ENCODE data around the gene HSPB1. TPM values are rescaled to one million over a fixed set of nuclear protein-coding genes. Genes with fewer than 3 reads are reported as not detected.

Gene HSPB1
- total and polyA plus RNA-seq, 4 experiments from 2014 or later = 41.9 to 111 (median 46.4) TPM

DNA sequence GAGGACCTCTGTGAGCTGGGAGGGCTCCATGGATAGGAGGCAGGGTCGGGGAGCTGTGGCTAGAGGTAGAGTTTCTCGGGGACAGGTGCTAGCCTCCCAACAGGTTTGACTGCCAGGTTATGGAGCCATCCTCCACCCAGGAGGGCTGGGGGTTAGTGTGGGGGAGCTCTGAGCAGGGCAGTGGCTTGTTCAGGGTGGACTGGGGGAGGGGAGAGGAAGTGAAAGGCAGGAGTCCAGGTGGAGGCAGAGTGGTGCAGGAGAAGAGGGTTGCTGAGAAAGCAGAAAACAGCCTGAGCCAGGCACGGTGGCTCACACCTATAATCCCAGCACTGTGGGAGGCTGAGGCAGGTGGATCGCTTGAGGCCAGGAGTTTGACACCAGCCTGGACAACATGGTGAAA, 40.5 kb upstream of the HSPB1 start:
- H3K4me3 ChIP-seq (ENCODE audit: low read length in 2 of 2) = no peak overlapping the region
- ChIA-PET POLR2A (ENCODE audit: partially characterized antibody) (no interaction called here), CTCF (ENCODE audit: partially characterized antibody) (interaction anchor here (1.1 to 2.2 kb wide), 3 partner anchors 9 to 85 kb away, joined by 3 to 7 read pairs (median 5); no protein-coding TSS in a partner anchor)
- peaks cover 0 to 8% (median 0%) of the 10 kb centered on the region in 4 donors for H3K4me1 Mint-ChIP-seq
- peaks cover 3% of the 10 kb centered on the region for H3K4me1 ChIP-seq (ENCODE audit: insufficient read depth, low read length)
- H3K27ac ChIP-seq (ENCODE audit: low read depth, low read length) = no peak overlapping the region
- H3K9me3 Mint-ChIP-seq = peaks cover 0 to 2% (median 0%) of the 10 kb centered on the region in 8 donors
- no peaks in the 10 kb centered on the region for H3K36me3 Mint-ChIP-seq
- H3K36me3 ChIP-seq (ENCODE audit: insufficient read depth, low read length) = no peaks in the 10 kb centered on the region
- intact Hi-C loops (cut with micrococcal nuclease) = loop anchor here (2.0 kb wide), 1 partner anchor 41 kb away; the partner anchor contains the start of gene HSPB1
- H3K27me3 ChIP-seq (ENCODE audit: insufficient read depth, low read length) = peaks cover 8% of the 10 kb centered on the region
- DNase-seq = no peak
- peaks cover 20 to 23% of the 10 kb centered on the region in 2 donors for H3K27me3 Mint-ChIP-seq
- H3K27ac Mint-ChIP-seq = no peak overlapping the region
- no peak overlapping the region for H3K4me3 Mint-ChIP-seq
- H3K9me3 ChIP-seq (ENCODE audit: control insufficient read depth in 1 of 2, low read length in 2 of 2) = no peaks in the 10 kb centered on the region

DNA sequence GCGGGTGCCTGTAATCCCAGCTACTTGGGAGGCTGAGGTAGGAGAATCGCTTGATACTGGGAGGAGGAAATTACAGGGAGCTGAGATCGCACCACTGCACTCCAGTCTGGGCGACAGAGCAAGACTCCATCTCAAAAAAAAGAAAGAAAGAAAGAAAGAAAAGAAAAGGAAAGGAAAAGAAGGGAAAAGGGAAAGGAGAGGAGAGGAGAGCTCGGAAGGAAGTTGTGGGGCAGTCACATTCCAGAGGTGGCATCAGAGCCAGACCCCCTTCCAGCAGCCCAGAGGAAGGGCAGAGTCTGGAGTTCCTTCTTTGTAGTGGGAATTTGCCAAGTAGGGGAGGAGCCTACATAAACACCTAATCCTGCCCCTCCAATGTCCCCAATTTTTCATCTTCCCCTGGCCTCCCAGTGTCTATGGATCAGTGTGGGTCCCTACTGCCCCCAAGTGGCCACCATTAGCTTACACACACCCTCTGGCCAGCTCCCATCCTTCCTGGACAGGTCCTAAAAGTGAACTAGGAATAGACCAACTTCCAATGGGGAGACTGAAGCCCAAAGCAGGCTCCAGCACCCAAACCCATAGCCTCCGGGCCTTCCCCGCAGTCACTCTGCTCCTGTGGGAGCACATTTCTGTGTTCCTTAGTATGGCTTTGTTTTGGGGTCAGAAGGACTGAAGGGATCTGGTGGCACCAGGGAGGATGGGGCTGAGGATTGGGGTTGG, 39.6 kb upstream of the HSPB1 start:
- DNase-seq = no peak
- CTCF ChIA-PET (ENCODE audit: partially characterized antibody) = interaction anchor here (0.5 to 2.2 kb wide), 8 partner anchors 8 to 400 kb away, joined by 3 to 9 read pairs (median 4); no protein-coding TSS in a partner anchor
- H3K4me3 ChIP-seq (ENCODE audit: low read length in 2 of 2) = no peak overlapping the region
- H3K27me3 Mint-ChIP-seq = peaks cover 17 to 19% of the 10 kb centered on the region in 2 donors
- no peaks in the 10 kb centered on the region for H3K9me3 ChIP-seq (ENCODE audit: control insufficient read depth in 1 of 2, low read length in 2 of 2)
- H3K27ac ChIP-seq (ENCODE audit: low read depth, low read length) = no peak overlapping the region
- H3K27me3 ChIP-seq (ENCODE audit: insufficient read depth, low read length) = peaks cover 9% of the 10 kb centered on the region
- intact Hi-C loops (cut with micrococcal nuclease) = no loop called here
- peak overlapping the region in 2 of 7 donors; percentile 51 to 55 for H3K27ac Mint-ChIP-seq
- peaks cover 0 to 2% (median 0%) of the 10 kb centered on the region in 8 donors for H3K9me3 Mint-ChIP-seq
- H3K36me3 Mint-ChIP-seq = no peaks in the 10 kb centered on the region
- peaks cover 0 to 8% (median under 1%) of the 10 kb centered on the region in 4 donors for H3K4me1 Mint-ChIP-seq
- peaks cover 4% of the 10 kb centered on the region for H3K4me1 ChIP-seq (ENCODE audit: insufficient read depth, low read length)
- POLR2A ChIA-PET (ENCODE audit: partially characterized antibody) = interaction anchor here (0.5 kb wide), 1 partner anchor 55 kb away, joined by 3 read pairs; no protein-coding TSS in a partner anchor
- H3K36me3 ChIP-seq (ENCODE audit: insufficient read depth, low read length) = no peaks in the 10 kb centered on the region
- H3K4me3 Mint-ChIP-seq = no peak overlapping the region

DNA sequence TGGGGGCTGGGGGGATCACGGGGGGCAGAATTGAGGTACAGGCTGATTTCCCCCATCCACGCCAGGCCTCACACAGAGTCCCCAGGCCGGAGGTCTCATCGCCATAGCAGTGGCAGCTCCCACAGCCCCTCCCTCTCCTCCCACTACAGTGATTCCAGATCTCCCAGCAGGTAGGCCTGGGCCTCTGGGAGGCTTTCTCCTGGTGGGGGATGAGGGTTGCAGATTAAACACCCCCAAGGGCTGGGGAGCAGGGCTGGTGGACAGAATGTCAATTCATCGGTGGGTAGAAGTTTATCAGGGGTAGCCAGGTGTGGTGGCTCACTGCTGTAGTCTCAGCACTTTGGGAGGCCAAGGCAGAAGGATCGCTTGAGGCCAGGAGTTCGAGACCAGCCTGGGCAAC, 37.2 kb upstream of the HSPB1 start:
- intact Hi-C loops (cut with micrococcal nuclease) = no loop called here
- Histone ChIP-seq H3K4me3 (ENCODE audit: low read length in 2 of 2) (no peak overlapping the region), H3K4me1 (ENCODE audit: insufficient read depth, low read length) (peaks cover 4% of the 10 kb centered on the region), H3K27ac (ENCODE audit: low read depth, low read length) (no peak overlapping the region), H3K36me3 (ENCODE audit: insufficient read depth, low read length) (no peaks in the 10 kb centered on the region), H3K9me3 (ENCODE audit: control insufficient read depth in 1 of 2, low read length in 2 of 2) (no peaks in the 10 kb centered on the region), H3K27me3 (ENCODE audit: insufficient read depth, low read length) (peaks cover 9% of the 10 kb centered on the region)
- H3K4me1 Mint-ChIP-seq = peaks cover 0 to 10% (median 2%) of the 10 kb centered on the region in 4 donors
- H3K9me3 Mint-ChIP-seq = peaks cover 0 to 2% (median 0%) of the 10 kb centered on the region in 8 donors
- peaks cover 19 to 22% of the 10 kb centered on the region in 2 donors for H3K27me3 Mint-ChIP-seq
- ChIA-PET POLR2A (ENCODE audit: partially characterized antibody) (no interaction called here), CTCF (ENCODE audit: partially characterized antibody) (no interaction called here)
- H3K4me3 Mint-ChIP-seq = peak overlapping the region in 1 of 8 donors; percentile 30
- H3K36me3 Mint-ChIP-seq = no peaks in the 10 kb centered on the region
- no peak for DNase-seq
- peak overlapping the region in 1 of 7 donors; percentile 24 for H3K27ac Mint-ChIP-seq

DNA sequence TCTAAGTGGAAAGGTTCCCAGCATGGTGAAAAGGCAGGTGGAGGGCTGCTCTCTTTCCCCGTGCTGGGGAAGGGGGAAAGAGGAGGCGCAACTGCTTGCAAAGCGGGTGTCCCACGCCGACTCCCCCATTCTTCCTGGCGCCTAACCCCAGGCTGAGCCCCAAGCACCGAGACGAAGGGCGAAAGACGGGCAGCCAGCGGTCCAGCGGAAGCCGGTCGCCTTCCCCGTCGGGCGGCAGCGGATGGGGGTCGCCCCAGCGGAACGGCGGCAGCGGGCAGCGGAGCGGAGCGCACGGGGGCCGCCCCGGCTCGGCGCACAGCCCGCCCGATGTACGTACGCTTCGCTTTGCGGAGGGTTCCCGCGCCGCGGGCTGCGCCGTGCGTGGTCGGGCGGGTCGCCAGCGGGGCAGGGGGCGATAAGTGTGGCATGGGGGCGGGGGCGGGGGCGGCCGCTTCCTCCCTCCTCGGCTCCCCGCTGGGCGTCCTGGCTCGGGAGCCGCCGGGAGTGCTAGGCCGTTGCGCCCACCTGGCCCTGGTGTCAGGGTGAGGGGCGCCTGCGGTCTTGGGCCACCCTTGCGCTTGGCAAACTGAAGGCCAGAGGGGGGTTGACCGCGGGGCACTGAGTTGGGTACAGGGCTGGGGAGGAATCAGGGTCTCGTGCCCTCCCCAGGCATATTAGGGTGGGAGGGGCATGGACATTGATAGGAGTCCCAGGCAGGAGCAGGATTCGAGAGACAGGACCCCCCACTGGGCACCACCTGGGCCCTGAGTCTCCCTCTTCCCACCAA, 35.2 kb upstream of the HSPB1 start:
- peaks cover 4% of the 10 kb centered on the region for H3K4me1 ChIP-seq (ENCODE audit: insufficient read depth, low read length)
- CTCF ChIA-PET (ENCODE audit: partially characterized antibody) = no interaction called here

DNA sequence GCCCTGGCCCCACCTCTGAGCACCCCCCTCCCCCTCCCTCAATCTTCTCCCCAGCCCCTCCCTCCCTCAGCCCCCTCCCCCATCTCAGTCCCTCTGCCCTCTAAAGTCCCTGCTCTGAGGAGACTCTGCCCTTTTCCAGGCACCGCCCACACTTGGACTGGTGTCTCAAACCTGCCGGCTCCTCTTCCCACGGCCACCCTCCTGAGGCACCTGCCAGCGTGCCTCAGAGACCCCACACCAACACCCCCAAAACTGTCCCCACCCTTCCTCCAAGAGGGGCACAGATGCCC, 34.6 kb upstream of the HSPB1 start:
- H3K36me3 Mint-ChIP-seq = no peaks in the 10 kb centered on the region
- H3K9me3 Mint-ChIP-seq = no peaks in the 10 kb centered on the region
- peaks cover 0 to 10% (median 2%) of the 10 kb centered on the region in 4 donors for H3K4me1 Mint-ChIP-seq
- H3K4me3 ChIP-seq (ENCODE audit: low read length in 2 of 2) = no peak overlapping the region
- H3K4me3 Mint-ChIP-seq = peak overlapping the region in 1 of 8 donors; percentile 59
- intact Hi-C loops (cut with micrococcal nuclease) = no loop called here
- CTCF ChIA-PET (ENCODE audit: partially characterized antibody) = no interaction called here
- no peaks in the 10 kb centered on the region for H3K36me3 ChIP-seq (ENCODE audit: insufficient read depth, low read length)
- peaks cover 5% of the 10 kb centered on the region for H3K27me3 ChIP-seq (ENCODE audit: insufficient read depth, low read length)
- H3K27ac ChIP-seq (ENCODE audit: low read depth, low read length) = no peak overlapping the region
- peaks cover 4% of the 10 kb centered on the region for H3K4me1 ChIP-seq (ENCODE audit: insufficient read depth, low read length)
- H3K9me3 ChIP-seq (ENCODE audit: control insufficient read depth in 1 of 2, low read length in 2 of 2) = no peaks in the 10 kb centered on the region
- H3K27ac Mint-ChIP-seq = no peak overlapping the region
- POLR2A ChIA-PET (ENCODE audit: partially characterized antibody) = no interaction called here
- peaks cover 13 to 25% of the 10 kb centered on the region in 2 donors for H3K27me3 Mint-ChIP-seq
- no peak for DNase-seq

More for the DNA sequence above, 35.2 kb upstream of the HSPB1 start:
- Mint-ChIP-seq H3K36me3 (no peaks in the 10 kb centered on the region), H3K4me3 (peak overlapping the region in 6 of 8 donors; percentile 4 to 67 (median 40)), H3K9me3 (peaks cover 0 to 2% (median 0%) of the 10 kb centered on the region in 8 donors), H3K4me1 (peaks cover 0 to 10% (median 2%) of the 10 kb centered on the region in 4 donors), H3K27ac (no peak overlapping the region), H3K27me3 (peaks cover 12 to 25% of the 10 kb centered on the region in 2 donors)
- Histone ChIP-seq H3K36me3 (ENCODE audit: insufficient read depth, low read length) (no peaks in the 10 kb centered on the region), H3K27me3 (ENCODE audit: insufficient read depth, low read length) (peaks cover 5% of the 10 kb centered on the region), H3K9me3 (ENCODE audit: control insufficient read depth in 1 of 2, low read length in 2 of 2) (no peaks in the 10 kb centered on the region), H3K27ac (ENCODE audit: low read depth, low read length) (no peak overlapping the region), H3K4me3 (ENCODE audit: low read length in 2 of 2) (no peak overlapping the region)
- DNase-seq = no peak
- intact Hi-C loops (cut with micrococcal nuclease) = no loop called here
- POLR2A ChIA-PET (ENCODE audit: partially characterized antibody) = no interaction called here

DNA sequence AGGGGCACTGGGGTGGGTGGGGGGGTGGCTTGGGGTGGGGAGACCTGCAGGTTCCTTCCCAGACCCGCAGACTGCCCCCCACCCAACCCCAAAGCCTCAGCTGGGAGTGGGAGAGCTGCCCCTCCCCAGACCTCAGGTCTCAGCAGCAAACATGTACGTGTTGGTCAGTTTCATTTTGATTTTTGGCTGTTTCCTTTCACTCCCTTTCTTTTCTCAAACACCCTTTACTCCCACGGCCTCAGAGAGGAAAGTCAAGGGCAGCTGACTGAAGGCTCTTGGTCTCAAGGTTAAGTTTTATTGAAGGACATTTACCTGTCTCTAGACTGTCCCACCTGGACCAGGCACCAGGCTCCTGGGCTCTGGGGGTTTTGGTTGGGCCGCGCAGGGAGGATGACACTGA, 34.1 kb upstream of the HSPB1 start:
- Mint-ChIP-seq H3K9me3 (no peaks in the 10 kb centered on the region), H3K4me3 (peak overlapping the region in 5 of 8 donors; percentile 11 to 58 (median 49)), H3K36me3 (no peaks in the 10 kb centered on the region), H3K4me1 (peaks cover 0 to 10% (median 4%) of the 10 kb centered on the region in 4 donors), H3K27ac (no peak overlapping the region), H3K27me3 (peaks cover 12 to 27% of the 10 kb centered on the region in 2 donors)
- DNase-seq = no peak
- intact Hi-C loops (cut with micrococcal nuclease) = no loop called here
- Histone ChIP-seq H3K4me3 (ENCODE audit: low read length in 2 of 2) (no peak overlapping the region), H3K4me1 (ENCODE audit: insufficient read depth, low read length) (peaks cover 4% of the 10 kb centered on the region), H3K36me3 (ENCODE audit: insufficient read depth, low read length) (no peaks in the 10 kb centered on the region), H3K27me3 (ENCODE audit: insufficient read depth, low read length) (peaks cover 5% of the 10 kb centered on the region), H3K9me3 (ENCODE audit: control insufficient read depth in 1 of 2, low read length in 2 of 2) (no peaks in the 10 kb centered on the region), H3K27ac (ENCODE audit: low read depth, low read length) (no peak overlapping the region)
- POLR2A ChIA-PET (ENCODE audit: partially characterized antibody) = no interaction called here
- CTCF ChIA-PET (ENCODE audit: partially characterized antibody) = no interaction called here

DNA sequence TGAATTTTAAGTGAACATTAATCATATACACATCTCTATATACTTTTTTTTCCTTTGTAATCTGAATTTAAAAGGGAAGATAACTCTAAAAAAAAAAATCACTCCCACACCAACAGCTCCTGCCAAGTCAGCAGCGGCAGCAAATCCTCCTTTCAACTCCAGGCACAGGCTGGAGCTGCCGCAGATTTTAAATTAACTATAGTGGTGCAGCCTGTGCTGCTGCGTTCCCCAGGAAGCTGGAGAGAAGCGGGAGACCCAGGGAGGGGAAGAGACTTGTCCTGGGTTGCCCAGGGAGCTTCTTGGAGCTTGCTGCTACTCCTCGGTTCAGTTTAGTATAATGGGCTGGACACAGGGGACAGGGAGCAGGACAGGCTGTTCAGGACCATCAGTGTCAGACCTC, 32.6 kb upstream of the HSPB1 start:
- POLR2A ChIA-PET (ENCODE audit: partially characterized antibody) = no interaction called here
- Histone ChIP-seq H3K9me3 (ENCODE audit: control insufficient read depth in 1 of 2, low read length in 2 of 2) (no peaks in the 10 kb centered on the region), H3K27ac (ENCODE audit: low read depth, low read length) (no peak overlapping the region), H3K4me1 (ENCODE audit: insufficient read depth, low read length) (peaks cover 4% of the 10 kb centered on the region), H3K4me3 (ENCODE audit: low read length in 2 of 2) (no peak overlapping the region), H3K36me3 (ENCODE audit: insufficient read depth, low read length) (no peaks in the 10 kb centered on the region), H3K27me3 (ENCODE audit: insufficient read depth, low read length) (peaks cover 5% of the 10 kb centered on the region)
- no peaks in the 10 kb centered on the region for H3K36me3 Mint-ChIP-seq
- peaks cover 0 to 10% (median 5%) of the 10 kb centered on the region in 4 donors for H3K4me1 Mint-ChIP-seq
- intact Hi-C loops (cut with micrococcal nuclease) = no loop called here
- H3K27ac Mint-ChIP-seq = no peak overlapping the region
- no peak for DNase-seq
- no peaks in the 10 kb centered on the region for H3K9me3 Mint-ChIP-seq
- H3K27me3 Mint-ChIP-seq = peaks cover 17 to 26% of the 10 kb centered on the region in 2 donors
- CTCF ChIA-PET (ENCODE audit: partially characterized antibody) = interaction anchor here (0.8 kb wide), 1 partner anchor 44 kb away, joined by 3 read pairs; no protein-coding TSS in a partner anchor
- peak overlapping the region in 1 of 8 donors; percentile 13 for H3K4me3 Mint-ChIP-seq

All from CD4-positive, alpha-beta memory T cell (primary cell).